ENCODE data around the gene ZG16B. TPM values are rescaled to one million over a fixed set of nuclear protein-coding genes. Genes with fewer than 3 reads are reported as not detected.
A peak's percentile ranks its signal among the peaks of the same experiment; 100 is the strongest.

ZG16B gene
- total and polyA plus RNA-seq, 8 donors: 13.0 to 39.0 (median 22.3) TPM; not detected in 3

GRCh38 chr16:2799205-2799858 is 30.8 kb upstream of the ZG16B start:
- Histone ChIP-seq H3K27me3 (peaks cover 0 to 33% (median 4%) of the 10 kb centered on the region in 3 donors), H3K9me3 (peaks cover 0 to 10% (median 8%) of the 10 kb centered on the region in 4 donors), H3K27ac (peak overlapping the region; percentile 37 to 76 (median 54)), H3K4me1 (peaks cover 0 to 28% (median 3%) of the 10 kb centered on the region in 4 donors), H3K4me3 (no peak overlapping the region), H3K36me3 (no peaks in the 10 kb centered on the region)
- intact Hi-C loops (cut with DNase I; ENCODE audit: low total_unique reads): no loop called here
- 74 to 85% (median 79%) methylated on average over 19 to 21 of the region's 21 CpGs for WGBS, 5 donors
- DNase-seq: no peak
- TF ChIP-seq POLR2AphosphoS5 (IDR thresholded peaks at IDR 0.05) (no peak), CTCF (IDR thresholded peaks at IDR 0.05) (no peak), EP300 (IDR thresholded peaks at IDR 0.05) (no peak), POLR2A (IDR thresholded peaks at IDR 0.05) (no peak)

GRCh38 chr16:2799859-2800226 is 30.3 kb upstream of the ZG16B start:
- Histone ChIP-seq H3K4me1 (peaks cover 0 to 24% (median 3%) of the 10 kb centered on the region in 4 donors), H3K4me3 (no peak overlapping the region), H3K9me3 (peaks cover 0 to 15% (median 12%) of the 10 kb centered on the region in 4 donors), H3K27me3 (peaks cover 0 to 28% (median 4%) of the 10 kb centered on the region in 3 donors), H3K36me3 (no peaks in the 10 kb centered on the region), H3K27ac (peak overlapping the region; percentile 37 to 76 (median 54))
- no peak for TF ChIP-seq CTCF (IDR thresholded peaks at IDR 0.05)
- TF ChIP-seq EP300 (IDR thresholded peaks at IDR 0.05): no peak
- peak in 2 of 3 donors; percentile 66 to 81 for TF ChIP-seq POLR2AphosphoS5 (IDR thresholded peaks at IDR 0.05)
- 26 to 53% (median 35%) methylated on average over 1 of the region's 1 CpG for WGBS, 5 donors
- intact Hi-C loops (cut with DNase I; ENCODE audit: low total_unique reads): no loop called here
- peak; percentile 67 to 88 for DNase-seq

- Histone ChIP-seq H3K36me3 (no peaks in the 10 kb centered on the region), H3K4me3 (no peak overlapping the region), H3K9me3 (peaks cover 0 to 15% (median 14%) of the 10 kb centered on the region in 4 donors), H3K27me3 (peaks cover 0 to 38% (median 0%) of the 10 kb centered on the region in 3 donors), H3K27ac (no peak overlapping the region), H3K4me1 (peaks cover 0 to 10% (median 0%) of the 10 kb centered on the region in 4 donors)
- 79 to 85% (median 82%) methylated on average over 3 of the region's 3 CpGs for WGBS, 5 donors
- no peak for DNase-seq
- TF ChIP-seq EP300 (IDR thresholded peaks at IDR 0.05): no peak
- no peak for TF ChIP-seq POLR2A (IDR thresholded peaks at IDR 0.05)
- TF ChIP-seq CTCF (IDR thresholded peaks at IDR 0.05): no peak
- no peak for TF ChIP-seq POLR2AphosphoS5 (IDR thresholded peaks at IDR 0.05)
- intact Hi-C loops (cut with DNase I; ENCODE audit: low total_unique reads): no loop called here
Measured at GRCh38 chr16:2803545-2804195, 26.4 kb upstream of the ZG16B start.

- TF ChIP-seq CTCF (IDR thresholded peaks at IDR 0.05) (no peak), POLR2A (IDR thresholded peaks at IDR 0.05) (no peak), POLR2AphosphoS5 (IDR thresholded peaks at IDR 0.05) (no peak), EP300 (IDR thresholded peaks at IDR 0.05) (no peak)
- Histone ChIP-seq H3K4me3 (no peak overlapping the region), H3K27me3 (peaks cover 0 to 27% (median 0%) of the 10 kb centered on the region in 3 donors), H3K36me3 (no peaks in the 10 kb centered on the region), H3K27ac (no peak overlapping the region), H3K9me3 (peaks cover 0 to 15% (median 14%) of the 10 kb centered on the region in 4 donors), H3K4me1 (no peaks in the 10 kb centered on the region)
- intact Hi-C loops (cut with DNase I; ENCODE audit: low total_unique reads): no loop called here
- WGBS, 5 donors: 87 to 100% (median 94%) methylated on average over 1 to 4 of the region's 4 CpGs
- DNase-seq: no peak
Measured at GRCh38 chr16:2804728-2805127, 25.4 kb upstream of the ZG16B start.
